Stimulated activated CD4-positive, alpha-beta T cell treated with anti-CD3 and anti-CD28 coated beads, Interleukin-2, amount 100 ng/mL, for 4 hours (primary cell): ENCODE data around the gene SGPP1.
"Not testable (repeated sequence)": the region's sequence is repeated elsewhere in the genome, so short reads cannot be mapped to it uniquely, and the experiment has no call there.

Experiments
- DNase-seq: peaks from one replicate; pipeline ENCODE4 v3.0.0-alpha.2; 2020; ENCODE audit warnings: low read depth

SGPP1 gene

DNA sequence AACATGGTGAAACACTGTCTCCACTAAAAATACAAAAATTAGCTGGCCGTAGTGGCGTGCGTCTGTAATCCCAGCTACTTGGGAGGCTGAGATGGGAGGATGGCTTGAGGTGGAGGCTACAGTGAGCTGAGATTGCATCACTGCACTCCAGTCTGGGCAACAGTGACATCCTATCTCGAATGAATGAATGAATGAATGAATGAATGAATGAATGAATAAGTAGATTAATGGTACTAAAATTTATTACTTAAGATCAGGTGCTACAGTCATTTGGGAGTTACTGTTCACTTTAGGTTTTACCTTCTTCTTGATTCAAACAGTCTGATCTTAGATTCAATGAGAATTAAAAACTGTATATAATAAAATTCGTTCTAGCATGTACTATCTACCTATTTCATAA is 54.6 kb downstream of the SGPP1 start:
- no peak for DNase-seq

DNA sequence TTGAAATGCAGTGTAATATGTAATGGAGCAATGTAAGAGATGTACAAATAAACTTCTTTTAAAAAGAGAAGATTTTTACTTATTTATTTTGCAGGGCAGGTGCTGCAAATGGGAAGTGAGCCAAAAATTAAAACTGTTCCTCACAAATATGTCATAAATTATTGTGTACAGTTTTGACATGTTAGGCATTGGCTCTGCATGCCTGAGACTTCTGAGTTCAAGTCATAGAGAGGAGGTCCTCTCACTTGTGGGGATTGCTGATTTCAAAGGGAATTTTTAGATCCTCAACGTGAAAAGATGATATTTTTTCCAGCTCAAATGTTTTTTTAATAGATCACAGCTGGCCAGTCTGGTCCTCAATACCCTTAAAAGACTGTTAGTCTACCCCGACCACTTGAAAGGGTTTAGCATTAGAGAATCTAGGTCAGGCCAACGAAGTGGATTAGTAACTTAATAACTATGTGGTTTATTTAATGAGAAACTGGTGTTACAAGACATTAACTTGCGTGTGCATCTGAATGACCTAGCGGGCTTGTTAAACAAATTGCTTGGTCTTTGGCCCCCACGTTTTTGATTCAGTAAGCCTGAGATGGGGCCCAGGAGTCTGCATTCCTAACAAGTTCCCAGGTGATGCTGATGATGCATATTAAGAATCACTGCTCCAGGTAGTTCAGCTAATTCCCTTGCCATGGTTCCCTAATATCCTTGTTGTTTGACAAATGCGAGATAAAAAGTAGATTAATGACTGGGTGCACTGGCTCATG is 55.3 kb downstream of the SGPP1 start:
- DNase-seq: no peak

DNA sequence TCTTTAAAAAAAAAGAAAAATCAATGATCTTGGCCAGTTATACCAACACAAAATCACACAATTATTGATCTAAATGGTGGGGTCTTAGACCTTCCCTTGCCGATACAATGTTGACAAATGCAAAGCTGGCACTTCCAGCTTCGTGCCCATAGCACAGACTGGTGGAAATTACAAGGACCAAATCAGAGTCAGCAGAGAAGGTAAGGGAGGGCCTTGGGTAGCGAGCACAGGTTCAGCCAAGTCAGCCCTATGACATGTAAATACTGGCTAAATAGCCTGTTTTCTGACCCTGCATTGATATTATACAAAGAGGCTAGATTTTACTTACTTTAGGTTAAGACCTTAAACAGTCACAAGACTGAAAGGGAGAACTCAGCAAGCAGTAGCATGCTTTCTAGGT is 55.9 kb downstream of the SGPP1 start:
- no peak for DNase-seq

DNA sequence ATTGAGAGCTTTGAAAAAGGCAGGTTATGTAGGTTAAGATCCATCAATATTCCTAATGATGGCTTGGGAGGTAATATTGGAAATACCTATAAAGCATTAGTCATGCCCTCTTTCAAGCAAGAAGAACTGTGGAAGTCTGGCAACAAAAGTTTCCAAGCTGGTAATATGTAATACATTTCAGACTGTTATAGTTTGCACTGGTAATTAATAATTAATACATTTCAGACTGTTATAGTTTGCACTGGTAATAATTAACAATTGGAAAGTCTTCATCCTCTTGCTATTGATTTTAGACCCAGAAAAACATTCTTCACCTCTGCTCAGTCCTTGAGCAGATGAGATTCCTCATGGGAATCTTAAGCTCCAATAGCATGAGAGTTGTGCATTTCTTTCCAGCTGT is 57.2 kb downstream of the SGPP1 start:
- no peak for DNase-seq

DNA sequence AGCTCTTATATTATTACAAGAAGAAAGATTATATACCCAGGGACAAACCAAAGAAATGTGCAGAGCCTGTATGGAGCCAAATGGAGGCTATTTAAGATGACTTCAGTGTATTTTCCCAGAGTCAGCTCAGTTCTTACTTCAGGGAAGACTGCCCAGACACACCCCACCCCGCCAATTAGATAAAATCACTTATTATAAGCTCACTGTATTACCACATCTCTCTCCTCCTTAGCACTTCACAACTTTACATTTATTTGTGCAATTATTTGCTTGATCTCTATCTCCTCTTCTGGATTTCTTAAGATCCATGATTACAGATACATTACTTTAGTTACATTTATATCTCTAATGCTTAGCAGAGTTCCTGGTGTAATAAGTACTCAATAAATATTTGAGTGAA is 61.5 kb downstream of the SGPP1 start:
- no peak for DNase-seq

DNA sequence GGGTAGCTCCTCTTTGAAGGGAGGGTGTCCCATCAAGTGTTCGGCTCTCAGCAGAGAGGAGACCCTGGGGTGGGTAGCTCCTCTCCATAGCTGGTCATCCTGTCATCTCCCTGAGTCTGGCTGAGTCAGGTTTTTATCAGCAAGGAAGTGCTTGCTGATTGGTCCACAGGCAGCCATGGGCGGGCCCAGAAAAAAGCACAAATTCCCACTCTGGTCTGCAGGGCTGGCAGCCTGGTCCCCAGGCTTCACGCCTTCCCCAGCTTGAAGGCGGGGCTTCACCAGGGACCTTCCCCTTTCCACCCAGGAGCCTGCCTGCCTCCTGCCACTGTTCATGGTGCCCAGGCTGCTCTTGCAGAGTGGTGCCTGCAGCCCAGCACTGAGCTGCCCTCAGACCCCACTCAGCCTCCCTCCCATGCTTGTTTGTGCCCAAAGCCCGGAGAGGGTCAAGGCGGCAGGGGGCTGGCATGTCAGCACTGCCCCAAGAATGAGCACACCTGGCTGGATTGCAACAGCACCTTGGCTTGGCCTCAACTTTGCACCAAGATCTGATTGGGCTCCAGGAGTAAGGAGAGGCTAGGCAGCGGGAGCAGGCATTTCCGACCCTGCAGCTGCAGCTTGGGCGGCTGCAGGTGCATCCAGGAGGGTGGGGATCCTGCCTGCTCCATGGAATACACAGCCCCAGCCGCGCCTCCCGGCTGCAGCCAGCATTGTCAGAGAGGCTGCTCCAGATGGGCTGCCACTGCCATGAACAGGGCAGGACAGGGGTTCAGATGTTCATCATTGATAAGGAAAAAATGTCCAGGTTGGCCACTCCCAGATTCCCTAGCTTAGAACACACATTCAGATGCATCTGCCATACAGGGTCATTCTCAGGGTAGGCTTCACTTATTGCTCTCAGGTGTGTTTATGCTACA is 64.2 kb downstream of the SGPP1 start:
- DNase-seq: no peak

DNA sequence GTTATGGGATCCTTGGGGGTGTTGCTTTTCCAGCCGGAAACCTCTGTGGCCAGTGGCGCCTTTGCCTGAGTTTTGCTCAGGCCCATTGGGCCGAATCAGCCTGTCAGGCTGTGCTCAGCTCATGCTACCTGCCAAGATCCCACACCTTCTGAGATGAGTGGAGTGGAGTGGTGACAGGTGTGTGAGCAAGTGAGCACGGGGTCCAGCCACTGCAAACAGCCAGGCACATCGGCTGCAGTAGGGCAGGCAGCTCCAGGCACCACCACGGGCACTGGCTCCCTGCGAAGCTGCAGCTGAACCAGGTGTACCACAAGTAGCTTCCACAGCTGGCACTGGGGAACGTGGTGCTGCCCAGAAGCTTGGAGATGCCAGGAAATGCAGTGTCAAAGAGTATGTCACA is 65.1 kb downstream of the SGPP1 start:
- DNase-seq: no peak

DNA sequence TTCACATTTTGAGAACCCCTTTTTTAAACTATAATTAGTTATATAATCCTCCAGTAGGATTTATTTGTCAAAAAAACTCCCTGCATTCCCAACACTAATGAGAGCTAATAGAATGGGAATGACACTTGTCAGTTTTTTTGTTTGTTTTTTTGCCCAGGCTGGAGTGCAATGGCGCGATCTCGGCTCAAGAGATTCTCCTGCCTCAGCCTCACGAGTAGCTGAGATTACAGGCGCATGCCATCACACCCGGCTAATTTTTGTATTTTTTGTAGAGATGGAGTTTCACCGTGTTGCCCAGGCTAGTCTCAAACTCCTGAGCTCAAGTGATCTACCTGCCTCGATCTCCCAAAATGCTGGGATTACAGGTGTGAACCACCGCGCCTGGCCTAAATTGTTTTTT is 66.0 kb downstream of the SGPP1 start:
- DNase-seq: not testable (repeated sequence)

DNA sequence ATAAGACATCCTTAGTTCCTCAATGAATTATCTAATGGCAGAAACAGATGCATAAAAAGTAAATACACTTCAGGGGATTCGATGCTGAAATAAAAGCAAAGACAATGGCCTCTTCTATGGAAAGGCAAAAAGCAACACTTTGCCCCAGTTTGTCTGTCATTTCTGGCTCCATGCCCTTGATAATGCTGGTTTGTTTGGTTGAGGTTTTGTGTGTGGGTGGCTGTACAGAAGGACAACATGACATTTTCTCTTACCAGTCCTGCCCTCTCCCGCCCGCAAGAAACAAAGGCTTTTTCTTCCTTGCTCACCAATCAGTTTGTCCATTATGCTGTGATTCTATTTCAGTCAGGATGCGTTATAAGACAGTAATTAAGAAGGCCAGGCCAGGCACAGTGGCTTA is 68.1 kb downstream of the SGPP1 start:
- no peak for DNase-seq

DNA sequence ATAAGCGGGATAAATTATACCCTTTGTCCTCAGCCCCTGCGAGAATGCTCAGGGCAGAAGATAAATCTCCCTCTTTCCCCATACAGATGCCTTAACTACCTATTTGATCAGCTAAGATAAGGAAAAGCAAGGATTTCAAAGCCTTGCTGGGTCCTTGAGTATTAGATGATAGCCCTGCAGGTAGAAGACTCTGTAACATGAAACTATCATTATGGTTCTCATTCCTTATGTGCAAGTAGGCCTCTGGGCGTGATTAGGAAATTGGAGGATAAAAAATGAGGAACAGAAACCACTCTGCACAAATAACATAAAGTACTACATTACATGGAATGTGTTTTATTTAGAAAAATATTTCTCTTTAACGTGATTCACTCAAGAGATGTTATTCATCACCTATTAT is 71.7 kb downstream of the SGPP1 start:
- no peak for DNase-seq

DNA sequence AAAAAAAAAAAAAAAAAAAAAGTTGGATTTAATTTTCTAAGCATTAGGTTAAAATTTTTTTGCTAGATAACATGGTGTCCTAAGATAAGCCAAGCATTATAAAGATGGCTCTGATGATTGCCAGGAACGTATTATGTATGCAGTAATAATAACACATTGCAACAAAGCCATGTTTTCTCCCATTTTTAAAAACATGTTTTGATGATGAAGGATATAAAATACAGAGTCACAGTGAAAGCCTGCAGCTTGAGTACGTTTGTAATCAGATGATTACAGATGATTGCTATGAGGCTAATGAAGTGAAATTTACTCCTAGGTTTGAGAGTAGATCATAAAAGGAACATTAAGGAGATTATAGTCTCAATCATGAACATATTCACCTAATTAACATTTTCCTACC is 72.9 kb downstream of the SGPP1 start:
- no peak for DNase-seq

DNA sequence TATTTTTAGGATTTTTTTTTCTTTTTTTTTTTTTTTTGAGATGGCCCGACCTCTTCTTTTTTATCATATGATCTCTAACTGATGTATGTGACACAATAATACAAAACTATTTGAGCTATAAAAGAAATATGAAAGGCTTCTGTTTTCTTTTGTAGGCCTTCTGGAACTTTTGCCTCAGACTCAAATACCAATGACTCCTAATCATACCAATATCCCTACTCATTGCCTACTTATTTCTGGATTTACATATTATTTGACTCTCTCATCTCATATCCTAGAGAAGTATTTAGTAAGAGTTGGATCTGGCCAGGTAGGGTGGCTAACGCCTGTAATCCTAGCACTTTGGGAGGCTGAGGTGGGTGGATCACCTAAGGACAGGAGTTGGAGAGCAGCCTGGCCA is 73.5 kb downstream of the SGPP1 start:
- no peak for DNase-seq

DNA sequence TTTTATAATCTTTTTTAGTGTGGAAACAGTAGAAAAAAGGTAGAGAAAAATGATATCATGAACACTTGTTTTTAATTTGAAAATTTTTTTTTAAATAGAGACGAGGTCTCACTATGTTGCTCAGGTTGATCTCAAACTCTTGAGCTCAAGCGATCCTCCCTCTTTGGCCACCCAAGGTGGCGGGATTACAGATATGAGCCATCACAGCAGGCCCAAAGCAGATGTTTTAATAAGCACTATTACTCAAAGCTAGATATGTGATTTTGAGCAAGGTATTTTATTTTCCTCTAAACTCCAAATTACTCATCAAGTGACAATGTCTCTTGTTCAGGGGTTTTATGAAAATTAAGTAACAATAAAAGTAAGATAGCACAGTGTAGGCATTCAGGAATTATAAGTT is 75.5 kb downstream of the SGPP1 start:
- DNase-seq: no peak

DNA sequence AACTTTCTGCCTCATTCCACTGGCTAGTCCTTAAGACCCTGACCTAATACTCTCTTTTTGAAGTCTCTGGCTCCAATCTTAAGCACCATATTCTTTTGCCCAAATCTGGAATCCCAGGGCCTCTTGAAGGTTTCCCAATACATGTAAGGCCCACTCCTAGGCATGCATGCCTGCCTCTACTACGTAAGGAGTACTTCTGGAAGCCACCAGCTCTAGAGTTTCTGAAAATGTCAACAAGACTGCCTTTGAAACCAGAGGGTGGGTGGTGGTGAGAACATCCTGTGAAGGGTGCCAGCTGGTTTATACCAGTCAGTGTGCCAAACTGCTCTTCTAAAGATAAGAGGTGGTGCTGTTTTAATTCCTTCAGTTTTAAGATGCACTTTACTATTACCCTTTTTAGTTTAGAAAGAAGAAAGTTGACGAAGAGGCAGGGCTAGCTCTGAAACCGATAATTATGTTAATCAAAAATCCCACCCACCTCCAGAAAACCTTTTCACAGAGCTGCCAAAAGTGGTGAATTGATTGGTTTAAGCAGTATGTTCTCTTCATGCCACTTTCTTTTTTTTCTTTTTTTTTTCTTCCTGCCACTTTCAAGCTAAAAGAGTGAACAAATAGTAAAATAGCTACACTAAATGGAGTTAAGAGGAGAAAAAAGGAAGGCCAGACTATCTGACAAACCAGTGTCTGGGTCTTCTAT is 77.5 kb downstream of the SGPP1 start:
- peak; percentile 30 for DNase-seq

DNA sequence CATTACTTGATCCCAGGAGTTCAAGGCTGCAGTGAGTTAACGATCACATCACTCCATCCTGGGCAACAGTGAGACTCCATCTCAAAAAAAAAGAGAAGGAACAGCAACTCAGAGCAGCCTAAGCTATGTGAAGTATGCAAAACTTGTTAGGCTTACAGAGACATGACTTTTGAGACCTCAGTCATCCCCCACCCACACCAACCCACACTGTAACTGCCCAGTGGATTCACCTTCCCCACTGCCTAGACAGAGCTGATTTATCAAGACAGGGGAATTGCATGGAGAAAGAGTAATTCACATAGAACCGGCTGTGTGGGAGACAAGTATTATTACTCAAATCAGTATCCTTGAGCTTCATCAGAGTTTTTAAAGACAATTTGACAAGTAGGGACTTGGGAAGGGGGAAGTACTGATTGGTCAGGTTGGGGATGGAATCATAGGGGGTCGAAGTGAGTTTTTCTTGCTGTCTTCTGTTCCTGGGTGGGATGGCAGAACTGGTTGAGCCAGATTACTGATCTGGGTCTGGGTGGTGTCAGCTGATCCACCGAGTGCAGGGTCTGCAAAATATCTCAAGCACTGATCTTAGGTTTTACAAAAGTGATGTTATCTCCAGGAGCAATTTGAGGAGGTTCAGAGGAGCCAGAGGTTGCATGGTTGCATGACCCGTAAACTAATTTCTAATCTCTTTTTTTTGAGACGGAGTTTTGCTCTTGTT is 80.0 kb downstream of the SGPP1 start:
- DNase-seq: no peak

DNA sequence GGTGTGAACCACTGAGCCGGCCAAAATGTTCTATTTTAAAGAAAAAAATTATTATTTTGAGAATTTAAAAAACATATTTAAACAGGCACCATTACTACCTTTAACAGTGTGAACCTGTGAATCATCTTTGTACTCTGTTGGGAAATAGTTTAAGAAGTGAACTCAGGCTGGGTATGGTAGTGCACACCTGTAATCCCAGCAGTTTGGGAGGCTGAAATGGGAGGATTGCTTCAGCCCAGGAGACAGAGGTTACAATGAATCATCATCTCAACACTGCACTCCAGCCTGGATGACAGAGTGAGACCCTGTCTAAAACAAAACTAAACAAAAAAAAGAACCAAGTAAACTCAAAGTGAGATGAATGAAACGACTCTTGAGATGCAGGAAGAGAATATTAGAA is 83.1 kb downstream of the SGPP1 start:
- no peak for DNase-seq

DNA sequence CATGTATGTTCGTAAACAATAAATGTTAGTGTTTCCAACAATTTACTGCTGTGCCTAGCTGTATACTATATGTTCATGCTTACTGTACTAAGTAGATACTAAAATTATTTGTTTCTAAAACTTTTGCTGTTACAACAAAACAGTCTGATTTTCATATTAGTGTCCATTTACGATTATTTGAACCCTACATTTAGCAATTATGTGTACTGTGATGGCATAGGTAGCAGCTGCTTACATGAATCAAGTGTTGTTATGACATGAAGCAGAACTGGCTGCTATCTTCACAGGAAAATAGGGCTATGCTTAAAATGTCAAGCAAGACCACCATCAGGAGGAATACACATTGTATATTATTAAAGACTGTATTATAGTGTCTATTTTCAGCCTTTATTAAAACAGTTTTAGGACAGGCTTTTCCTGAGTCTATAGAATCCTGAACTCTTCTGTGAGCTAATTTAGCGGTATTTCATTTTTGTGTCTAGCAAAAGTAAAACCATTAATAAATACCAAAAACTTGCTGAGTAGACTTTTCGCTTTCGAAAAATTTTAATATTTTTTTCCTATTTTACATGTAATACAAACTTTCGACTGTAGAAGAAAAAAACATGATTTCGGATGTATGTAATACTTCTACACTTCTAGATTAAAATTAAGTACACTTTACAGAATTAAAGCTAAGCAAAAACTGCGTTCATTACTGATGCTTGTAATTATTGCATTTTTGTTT is 85.0 kb downstream of the SGPP1 start:
- DNase-seq: no peak

DNA sequence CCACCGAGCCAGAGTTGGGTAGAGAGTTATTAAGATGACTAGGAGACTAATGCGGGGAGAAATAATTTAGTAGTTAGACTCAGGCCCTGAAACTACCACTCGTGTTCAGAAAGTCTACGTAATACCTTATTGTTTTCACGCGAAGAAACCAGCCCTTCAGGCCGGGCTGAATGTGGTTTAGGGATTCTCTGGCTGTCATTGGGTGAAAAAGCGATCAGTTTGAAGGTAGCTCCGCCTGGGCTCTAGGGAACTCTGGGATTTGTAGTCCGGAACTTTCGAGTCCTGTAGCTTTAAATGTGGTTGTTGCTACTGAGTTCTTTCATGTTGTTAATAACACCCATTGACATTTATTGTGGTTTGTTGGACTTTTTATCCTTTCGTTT is 85.6 kb downstream of the SGPP1 start:
- peak; percentile 76 for DNase-seq

DNA sequence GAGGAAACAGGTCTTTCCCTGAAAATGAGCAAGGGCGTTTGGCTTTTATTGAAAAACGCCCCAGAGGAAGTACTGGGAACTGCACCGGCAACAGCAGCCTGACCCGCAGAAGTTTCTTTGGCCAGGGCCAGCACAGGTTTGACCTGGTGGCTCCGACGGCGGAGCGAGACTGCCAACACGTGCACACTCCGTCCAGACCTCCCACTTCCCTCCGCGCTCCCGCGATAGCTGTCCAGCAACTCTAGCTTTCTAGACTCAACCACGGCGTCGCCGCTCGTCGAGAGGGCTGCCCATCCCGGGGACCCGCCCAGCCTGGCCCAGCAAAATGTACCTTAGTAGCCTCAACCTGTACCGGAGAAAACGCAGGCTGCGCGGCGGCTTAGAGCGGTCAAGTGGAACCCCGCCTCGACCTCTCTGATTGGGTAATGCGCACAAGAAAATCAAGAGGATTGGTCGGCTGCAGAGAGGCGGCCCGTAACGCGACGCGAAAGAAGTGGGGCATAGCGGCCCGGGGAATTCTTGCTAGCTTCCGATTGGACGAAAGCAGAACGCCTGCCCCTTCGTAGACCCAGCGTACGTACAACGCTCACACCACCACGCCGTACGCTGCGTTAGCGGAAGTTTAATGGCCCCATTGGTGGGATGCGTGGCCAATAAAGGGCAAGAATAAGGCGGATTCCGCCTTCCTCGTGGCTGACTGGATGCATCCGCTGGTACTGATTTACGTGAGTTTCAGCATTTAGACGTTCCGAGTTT is 86.2 kb downstream of the SGPP1 start, which contains the start of gene WDR89:
TSS of gene WDR89 (minus strand) at position 399 of the 756 bp plus-strand sequence. CDS start 41,929 bp downstream, outside the sequence.
- peak; percentile 96 for DNase-seq

DNA sequence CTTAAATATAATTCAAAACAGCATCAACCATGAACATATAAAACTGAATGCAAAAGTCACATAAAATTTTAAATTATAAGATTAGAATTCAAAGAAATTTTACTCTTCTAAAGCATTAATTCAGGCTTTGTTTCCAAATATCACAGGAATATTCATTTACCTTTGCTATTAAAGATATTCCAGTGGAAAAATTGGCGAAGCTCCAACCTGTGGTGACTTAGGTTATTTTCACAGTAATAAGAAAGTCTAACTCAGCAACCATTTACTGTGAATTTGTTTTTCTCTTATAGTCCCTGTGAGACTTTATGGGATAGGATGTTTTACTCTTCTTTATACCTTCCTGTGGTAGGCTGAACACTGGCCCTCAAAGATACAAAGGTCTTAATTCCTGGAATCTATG is 89.4 kb downstream of the SGPP1 start:
- no peak for DNase-seq
